HUES64 (cell line): ENCODE results near the gene HDAC5.

Experiments used
- H3K27ac ChIP-seq: 2 replicates; pipeline ENCODE4 v1.7.0; 2013; ENCODE audit warnings: low read depth, low read length, inconsistent platforms
- H3K27me3 ChIP-seq: 2 replicates; pipeline ENCODE4 v1.6.1; 2013; ENCODE audit warnings: mild to moderate bottlenecking, low read length; ENCODE audit not compliant: insufficient read depth
- H3K36me3 ChIP-seq: 2 replicates; pipeline ENCODE4 v1.6.1; 2013; ENCODE audit warnings: mild to moderate bottlenecking, low read length; ENCODE audit not compliant: insufficient read depth
- H3K4me1 ChIP-seq: 2 replicates; pipeline ENCODE4 v1.6.1; 2013; ENCODE audit warnings: mild to moderate bottlenecking, low read length, moderate library complexity; ENCODE audit not compliant: insufficient read depth
- H3K4me3 ChIP-seq: 2 replicates; pipeline ENCODE4 v1.5.1; 2013; ENCODE audit warnings: mild to moderate bottlenecking, low read length, moderate library complexity
- H3K9ac ChIP-seq: 2 replicates; pipeline ENCODE4 v1.6.1; 2013; ENCODE audit warnings: mild to moderate bottlenecking, low read depth, low read length
- H3K9me3 ChIP-seq: 2 replicates; pipeline ENCODE4 v1.6.1; 2013; ENCODE audit warnings: low read depth, low read length; ENCODE audit not compliant: insufficient read depth
- WGBS: fragments of 150-250, 120-280 bp; methylation state at CpG from one replicate; pipeline ENCODE4 v1.1.7; 2013; ENCODE audit warnings: missing lambda C conversion rate; 5-methylcytosine and 5-hydroxymethylcytosine counted together

HDAC5 gene

DNA sequence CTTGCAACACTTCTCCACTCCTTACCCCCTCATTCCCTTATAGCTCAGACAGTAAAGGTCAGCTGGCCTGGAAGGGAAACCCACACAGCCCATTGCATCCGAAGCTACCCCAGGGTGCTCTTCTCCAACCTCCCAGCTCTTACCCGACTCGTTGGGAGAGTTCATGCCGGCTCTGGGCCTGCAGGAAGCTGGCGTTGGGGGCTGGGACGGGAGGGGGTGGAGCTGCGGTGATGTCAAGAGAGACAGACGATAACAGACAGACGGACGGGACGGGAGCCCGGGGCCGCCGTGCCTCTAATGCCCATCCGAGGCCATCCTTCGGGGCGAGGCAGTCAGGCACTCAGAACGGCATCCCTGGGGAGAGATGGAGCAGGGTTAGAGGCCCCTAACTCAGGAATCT lies 6.1 kb downstream of the HDAC5 start:
- WGBS: 55% methylated on average over 18 of the region's 18 CpGs
- no peak overlapping the region for H3K4me3 ChIP-seq
- H3K9ac ChIP-seq: no peak overlapping the region
- no peak overlapping the region for H3K27ac ChIP-seq
- H3K36me3 ChIP-seq: no peaks in the 10 kb centered on the region
- H3K4me1 ChIP-seq: peaks cover 45% of the 10 kb centered on the region
- H3K27me3 ChIP-seq: no peaks in the 10 kb centered on the region
- H3K9me3 ChIP-seq: no peaks in the 10 kb centered on the region

- Histone ChIP-seq H3K36me3 (no peaks in the 10 kb centered on the region), H3K27me3 (no peaks in the 10 kb centered on the region), H3K9me3 (no peaks in the 10 kb centered on the region), H3K4me3 (no peak overlapping the region), H3K27ac (no peak overlapping the region), H3K4me1 (peaks cover 45% of the 10 kb centered on the region), H3K9ac (no peak overlapping the region)
- 70% methylated on average over 11 of the region's 11 CpGs for WGBS
Measured at GRCh38 chr17:44115585-44116415, 7.6 kb downstream of the HDAC5 start.

GRCh38 chr17:44113868-44114840 lies 9.3 kb downstream of the HDAC5 start:
- H3K27ac ChIP-seq: no peak overlapping the region
- peaks cover 36% of the 10 kb centered on the region for H3K4me1 ChIP-seq
- no peaks in the 10 kb centered on the region for H3K9me3 ChIP-seq
- WGBS: 93% methylated on average over 8 of the region's 9 CpGs
- H3K9ac ChIP-seq: no peak overlapping the region
- H3K4me3 ChIP-seq: no peak overlapping the region
- no peaks in the 10 kb centered on the region for H3K27me3 ChIP-seq
- no peaks in the 10 kb centered on the region for H3K36me3 ChIP-seq

DNA sequence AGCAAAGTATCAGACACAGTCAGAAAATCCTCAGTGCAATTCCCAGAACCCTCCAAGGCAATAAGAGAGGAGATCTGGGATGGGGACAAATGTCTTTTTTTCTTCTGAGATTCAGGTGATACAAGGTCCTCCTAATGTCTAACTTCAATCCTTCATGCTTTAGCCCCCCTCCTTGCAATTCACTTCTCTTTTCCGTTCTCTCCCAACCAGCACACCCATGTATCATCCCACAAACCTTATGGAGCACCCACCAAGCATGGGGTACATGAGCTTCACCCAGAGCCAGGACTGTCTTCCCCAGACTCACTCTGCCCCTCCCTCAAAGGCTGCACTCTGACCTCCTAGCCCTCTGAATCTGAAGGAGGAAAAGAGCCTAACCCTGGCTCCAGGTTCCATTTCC lies 10.1 kb downstream of the HDAC5 start:
- Histone ChIP-seq H3K27me3 (no peaks in the 10 kb centered on the region), H3K27ac (no peak overlapping the region), H3K36me3 (no peaks in the 10 kb centered on the region), H3K4me1 (peaks cover 33% of the 10 kb centered on the region), H3K4me3 (no peak overlapping the region), H3K9me3 (no peaks in the 10 kb centered on the region), H3K9ac (no peak overlapping the region)
- WGBS: 88% methylated on average over 1 of the region's 1 CpG

DNA sequence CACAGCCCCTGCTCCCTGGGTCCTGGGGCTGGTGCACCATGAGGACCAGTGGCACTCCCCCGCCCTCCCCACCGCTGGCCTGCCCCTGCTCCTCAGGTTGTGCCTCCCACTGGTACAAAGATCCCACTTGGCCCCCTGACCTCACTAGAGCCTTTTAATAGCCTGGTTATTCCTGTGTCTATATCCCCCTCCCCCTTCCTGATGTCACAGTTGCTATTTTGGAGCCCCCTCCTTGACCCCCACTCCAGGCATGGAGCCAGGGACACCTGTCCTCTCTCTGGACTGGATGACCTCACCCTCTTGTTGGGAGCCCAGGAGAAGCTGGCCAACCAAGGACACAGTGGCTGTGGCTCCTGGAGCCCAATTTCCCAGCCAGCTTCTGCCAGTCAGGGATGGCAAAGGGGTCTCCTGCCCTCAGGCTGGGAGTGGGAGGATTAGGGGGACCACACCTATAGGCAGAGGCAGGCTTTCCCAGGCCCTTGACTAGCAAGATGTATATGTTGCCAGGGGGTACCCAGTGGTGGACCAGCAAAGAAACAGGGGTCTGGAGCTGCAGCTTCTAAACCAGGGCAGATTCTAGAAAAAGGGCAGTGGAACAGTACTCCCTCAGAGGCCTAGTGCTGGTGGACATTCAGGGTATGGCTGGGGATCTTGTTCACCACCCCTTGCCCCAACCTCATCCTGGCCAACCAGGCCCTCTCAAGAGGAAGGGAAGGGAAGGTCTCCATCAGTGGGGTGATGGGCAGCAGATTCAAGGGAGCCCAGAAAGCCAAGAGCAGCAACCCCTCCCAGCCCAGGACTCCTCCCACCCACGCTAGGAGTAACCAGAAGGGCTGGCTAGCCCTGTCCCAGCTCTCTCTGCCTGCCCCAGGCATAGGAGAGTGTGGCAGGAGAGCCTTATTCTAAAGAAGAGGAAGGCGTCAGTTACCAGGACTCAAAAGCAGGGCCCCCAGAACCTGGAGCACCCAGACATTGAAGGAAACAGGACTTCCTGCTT lies 10.9 kb downstream of the HDAC5 start:
- no peak overlapping the region for H3K9ac ChIP-seq
- peaks cover 33% of the 10 kb centered on the region for H3K4me1 ChIP-seq
- H3K4me3 ChIP-seq: no peak overlapping the region
- H3K27ac ChIP-seq: no peak overlapping the region
- H3K27me3 ChIP-seq: no peaks in the 10 kb centered on the region
- no peaks in the 10 kb centered on the region for H3K9me3 ChIP-seq
- 74% methylated on average over 4 of the region's 4 CpGs for WGBS
- H3K36me3 ChIP-seq: no peaks in the 10 kb centered on the region

GRCh38 chr17:44111777-44112176 lies 11.7 kb downstream of the HDAC5 start:
- Histone ChIP-seq H3K4me1 (peaks cover 26% of the 10 kb centered on the region), H3K9me3 (no peaks in the 10 kb centered on the region), H3K36me3 (no peaks in the 10 kb centered on the region), H3K9ac (no peak overlapping the region), H3K27me3 (no peaks in the 10 kb centered on the region), H3K4me3 (no peak overlapping the region), H3K27ac (no peak overlapping the region)
- 92% methylated on average over 3 of the region's 3 CpGs for WGBS

GRCh38 chr17:44110823-44111633 lies 12.4 kb downstream of the HDAC5 start:
- WGBS: 13% methylated on average over 28 of the region's 28 CpGs
- H3K27ac ChIP-seq: peak overlapping the region; percentile 63; the same call in 1 of the 2 replicates

DNA sequence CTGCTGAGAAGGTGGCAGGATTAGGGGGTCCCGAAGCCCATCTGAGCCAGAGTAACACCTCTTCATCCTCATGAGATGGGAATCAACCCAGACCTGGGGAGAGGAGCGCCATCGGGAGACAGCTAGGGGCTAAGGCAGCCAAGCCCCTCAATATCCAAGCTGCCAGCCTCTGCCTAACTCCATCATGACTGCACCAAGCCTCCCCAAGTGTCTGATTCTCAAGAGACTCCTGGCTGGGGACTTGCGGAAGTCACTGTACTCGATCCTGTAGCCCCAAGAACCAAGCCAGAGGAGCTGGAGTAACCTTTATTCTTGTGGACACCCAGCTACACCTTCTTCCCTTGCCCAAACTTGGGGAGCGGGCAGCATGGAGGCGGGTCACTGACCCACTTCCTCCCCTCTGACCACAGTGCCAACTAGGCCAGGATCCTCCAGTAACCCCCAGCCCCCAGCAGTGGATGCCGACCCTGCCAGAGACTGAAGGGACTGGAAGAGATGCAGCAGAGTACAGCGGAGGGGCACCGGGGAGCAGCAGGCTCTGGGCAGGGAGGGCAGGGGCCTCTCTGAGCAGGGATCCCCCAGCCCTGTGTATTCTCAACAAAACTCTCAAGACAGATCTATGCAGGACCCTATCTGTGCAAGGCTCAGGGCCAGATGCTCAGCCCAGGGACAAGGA lies 13.3 kb downstream of the HDAC5 start:
- Histone ChIP-seq H3K4me3 (peak overlapping the region; percentile 41; the same call in 1 of the 2 replicates), H3K36me3 (no peaks in the 10 kb centered on the region), H3K9me3 (no peaks in the 10 kb centered on the region), H3K9ac (no peak overlapping the region), H3K27me3 (no peaks in the 10 kb centered on the region), H3K27ac (no peak overlapping the region), H3K4me1 (peaks cover 33% of the 10 kb centered on the region)
- 90% methylated on average over 10 of the region's 10 CpGs for WGBS

More at GRCh38 chr17:44110823-44111633, 12.4 kb downstream of the HDAC5 start:
- H3K36me3 ChIP-seq: no peaks in the 10 kb centered on the region
- peak overlapping the region; percentile 7; the same call in 1 of the 2 replicates for H3K9ac ChIP-seq
- no peaks in the 10 kb centered on the region for H3K9me3 ChIP-seq
- no peaks in the 10 kb centered on the region for H3K27me3 ChIP-seq
- H3K4me3 ChIP-seq: peak overlapping the region; percentile 41
- peaks cover 29% of the 10 kb centered on the region for H3K4me1 ChIP-seq

DNA sequence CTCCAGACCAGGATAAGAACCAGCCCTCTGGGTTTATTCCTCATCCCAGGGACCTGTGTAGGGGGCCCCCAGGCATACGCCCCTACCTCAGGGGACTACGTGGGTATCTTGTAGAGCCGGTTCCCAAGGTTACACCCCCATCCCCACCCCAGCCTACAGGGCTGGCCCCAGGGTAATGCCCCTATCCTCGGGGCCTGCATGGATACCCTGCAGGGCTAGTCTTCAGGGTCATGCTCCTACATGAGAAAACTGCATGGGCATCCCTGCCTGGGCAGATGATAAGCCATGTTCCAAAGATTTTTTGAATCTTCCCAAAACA lies 14.2 kb downstream of the HDAC5 start:
- H3K27ac ChIP-seq: no peak overlapping the region
- no peaks in the 10 kb centered on the region for H3K27me3 ChIP-seq
- no peak overlapping the region for H3K9ac ChIP-seq
- 67% methylated on average over 4 of the region's 4 CpGs for WGBS
- H3K4me1 ChIP-seq: peaks cover 33% of the 10 kb centered on the region
- H3K9me3 ChIP-seq: no peaks in the 10 kb centered on the region
- no peak overlapping the region for H3K4me3 ChIP-seq
- no peaks in the 10 kb centered on the region for H3K36me3 ChIP-seq
